ENCODE data around the gene ROPN1. TPM values are rescaled to one million over a fixed set of nuclear protein-coding genes. Genes with fewer than 3 reads are reported as not detected.
"Not testable (repeated sequence)": the region's sequence is repeated elsewhere in the genome, so short reads cannot be mapped to it uniquely, and the experiment has no call there.

ROPN1 gene
- total RNA-seq, 3 donors from 2014 or later (not counting 1 experiment from before 2014, with no cell fraction given), result not detected

GRCh38 chr3:123976181-123976898 is 15.6 kb downstream of the ROPN1 start:
- 46% methylated on average over 2 of the region's 4 CpGs for WGBS (ENCODE audit: insufficient coverage)

GRCh38 chr3:123975030-123975429 is 16.9 kb downstream of the ROPN1 start:
- H3K27ac Mint-ChIP-seq; H3K4me1 ChIP-seq (ENCODE audit: control insufficient read depth, insufficient read depth, low read length); intact Hi-C loops (cut with micrococcal nuclease); H3K36me3 ChIP-seq (ENCODE audit: control insufficient read depth, insufficient read depth, low read length); H3K27ac ChIP-seq (ENCODE audit: low read length); DNase-seq; H3K4me3 Mint-ChIP-seq; H3K4me3 ChIP-seq (ENCODE audit: low read length); H3K27me3 ChIP-seq (ENCODE audit: control insufficient read depth, insufficient read depth, low read length); H3K4me1 Mint-ChIP-seq; ATAC-seq; H3K9me3 ChIP-seq (ENCODE audit: control insufficient read depth, insufficient read depth, low read length); H3K36me3 Mint-ChIP-seq; H3K9me3 Mint-ChIP-seq: not testable (repeated sequence)
- WGBS (ENCODE audit: insufficient coverage), result no CpG with 5 or more reads among the region's 7 CpGs
- peaks cover 16 to 41% of the 10 kb centered on the region in 2 donors for H3K27me3 Mint-ChIP-seq (ENCODE audit: low read depth in 2 of 2)

More at GRCh38 chr3:123976181-123976898, 15.6 kb downstream of the ROPN1 start:
- H3K4me3 Mint-ChIP-seq; H3K27ac Mint-ChIP-seq; H3K4me3 ChIP-seq (ENCODE audit: low read length); intact Hi-C loops (cut with micrococcal nuclease); H3K4me1 ChIP-seq (ENCODE audit: control insufficient read depth, insufficient read depth, low read length); H3K36me3 ChIP-seq (ENCODE audit: control insufficient read depth, insufficient read depth, low read length); H3K27me3 ChIP-seq (ENCODE audit: control insufficient read depth, insufficient read depth, low read length); H3K9me3 Mint-ChIP-seq; H3K27ac ChIP-seq (ENCODE audit: low read length); ATAC-seq; H3K9me3 ChIP-seq (ENCODE audit: control insufficient read depth, insufficient read depth, low read length); H3K36me3 Mint-ChIP-seq; DNase-seq; H3K4me1 Mint-ChIP-seq: not testable (repeated sequence)
- H3K27me3 Mint-ChIP-seq (ENCODE audit: low read depth in 2 of 2), result peaks cover 19 to 42% of the 10 kb centered on the region in 2 donors

GRCh38 chr3:123971406-123971805 is 20.5 kb downstream of the ROPN1 start:
- Mint-ChIP-seq H3K4me3 (no peak overlapping the region), H3K27me3 (ENCODE audit: low read depth in 2 of 2) (peaks cover 28 to 57% of the 10 kb centered on the region in 2 donors), H3K9me3 (no peaks in the 10 kb centered on the region), H3K36me3 (no peaks in the 10 kb centered on the region), H3K4me1 (no peaks in the 10 kb centered on the region), H3K27ac (no peak overlapping the region)
- Histone ChIP-seq H3K36me3 (ENCODE audit: control insufficient read depth, insufficient read depth, low read length) (no peaks in the 10 kb centered on the region), H3K4me1 (ENCODE audit: control insufficient read depth, insufficient read depth, low read length) (no peaks in the 10 kb centered on the region), H3K27me3 (ENCODE audit: control insufficient read depth, insufficient read depth, low read length) (no peaks in the 10 kb centered on the region), H3K9me3 (ENCODE audit: control insufficient read depth, insufficient read depth, low read length) (no peaks in the 10 kb centered on the region), H3K4me3 (ENCODE audit: low read length) (no peak overlapping the region), H3K27ac (ENCODE audit: low read length) (no peak overlapping the region)
- DNase-seq (no peak), ATAC-seq (no peak)
- intact Hi-C loops (cut with micrococcal nuclease), result no loop called here
- no peak for TF ChIP-seq CTCF (IDR thresholded peaks at IDR 0.05)

GRCh38 chr3:123967260-123967659 is 24.7 kb downstream of the ROPN1 start:
- H3K27me3 ChIP-seq (ENCODE audit: control insufficient read depth, insufficient read depth, low read length); H3K4me1 ChIP-seq (ENCODE audit: control insufficient read depth, insufficient read depth, low read length); H3K4me3 ChIP-seq (ENCODE audit: low read length); DNase-seq; H3K4me1 Mint-ChIP-seq; H3K9me3 Mint-ChIP-seq; intact Hi-C loops (cut with micrococcal nuclease); ATAC-seq; H3K9me3 ChIP-seq (ENCODE audit: control insufficient read depth, insufficient read depth, low read length); H3K27ac Mint-ChIP-seq; H3K36me3 ChIP-seq (ENCODE audit: control insufficient read depth, insufficient read depth, low read length); H3K36me3 Mint-ChIP-seq; H3K4me3 Mint-ChIP-seq; H3K27ac ChIP-seq (ENCODE audit: low read length): not testable (repeated sequence)
- 69% methylated on average over 2 of the region's 2 CpGs for WGBS (ENCODE audit: insufficient coverage)
- peaks cover 23 to 44% of the 10 kb centered on the region in 2 donors for H3K27me3 Mint-ChIP-seq (ENCODE audit: low read depth in 2 of 2)

GRCh38 chr3:123966799-123967198 is 25.1 kb downstream of the ROPN1 start:
- H3K36me3 Mint-ChIP-seq; H3K4me3 ChIP-seq (ENCODE audit: low read length); H3K27me3 ChIP-seq (ENCODE audit: control insufficient read depth, insufficient read depth, low read length); intact Hi-C loops (cut with micrococcal nuclease); H3K27ac Mint-ChIP-seq; H3K4me1 Mint-ChIP-seq; H3K9me3 ChIP-seq (ENCODE audit: control insufficient read depth, insufficient read depth, low read length); H3K27ac ChIP-seq (ENCODE audit: low read length); H3K4me1 ChIP-seq (ENCODE audit: control insufficient read depth, insufficient read depth, low read length); H3K9me3 Mint-ChIP-seq; DNase-seq; H3K4me3 Mint-ChIP-seq; H3K36me3 ChIP-seq (ENCODE audit: control insufficient read depth, insufficient read depth, low read length): not testable (repeated sequence)
- no CpG with 5 or more reads among the region's 1 CpG for WGBS (ENCODE audit: insufficient coverage)
- H3K27me3 Mint-ChIP-seq (ENCODE audit: low read depth in 2 of 2), result peaks cover 21 to 39% of the 10 kb centered on the region in 2 donors
- ATAC-seq, result peak; percentile 48 to 65 (median 52)

DNA sequence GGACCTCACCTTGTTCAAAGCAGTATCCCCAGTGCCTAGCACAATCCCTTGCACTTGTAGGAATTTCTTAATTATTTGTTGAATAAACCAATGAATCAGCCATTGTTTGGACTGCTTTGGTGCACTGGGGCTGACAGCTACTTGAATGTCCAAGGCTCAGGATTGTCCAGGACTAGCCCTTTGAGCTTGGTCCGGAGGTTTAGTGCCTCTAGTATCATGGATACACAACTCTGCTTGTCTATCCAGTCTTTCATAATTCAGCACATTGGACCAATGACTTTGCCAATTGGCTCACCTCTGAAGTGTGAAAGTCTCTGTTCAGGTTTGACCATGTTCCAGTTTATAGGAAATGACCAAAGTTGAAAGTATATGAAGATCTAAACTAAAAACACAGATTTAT is 27.1 kb downstream of the ROPN1 start:
- WGBS (ENCODE audit: insufficient coverage), result 86% methylated on average over 1 of the region's 1 CpG
- H3K27me3 Mint-ChIP-seq (ENCODE audit: low read depth in 2 of 2), result peaks cover 19 to 22% of the 10 kb centered on the region in 2 donors
- ATAC-seq; H3K4me1 ChIP-seq (ENCODE audit: control insufficient read depth, insufficient read depth, low read length); H3K9me3 Mint-ChIP-seq; H3K36me3 Mint-ChIP-seq; H3K9me3 ChIP-seq (ENCODE audit: control insufficient read depth, insufficient read depth, low read length); H3K4me3 Mint-ChIP-seq; H3K27me3 ChIP-seq (ENCODE audit: control insufficient read depth, insufficient read depth, low read length); H3K36me3 ChIP-seq (ENCODE audit: control insufficient read depth, insufficient read depth, low read length); H3K27ac ChIP-seq (ENCODE audit: low read length); H3K4me3 ChIP-seq (ENCODE audit: low read length); DNase-seq; H3K27ac Mint-ChIP-seq; intact Hi-C loops (cut with micrococcal nuclease): not testable (repeated sequence)
- peaks cover 0 to 19% of the 10 kb centered on the region in 2 donors for H3K4me1 Mint-ChIP-seq
